GM21576 (cell line): ENCODE data around the gene PHC2.
"Not testable (repeated sequence)": the region's sequence is repeated elsewhere in the genome, so short reads cannot be mapped to it uniquely, and the experiment has no call there.

Experiments
- ATAC-seq: cut with Tn5 transposase; IDR thresholded peaks from one replicate; pipeline ENCODE4 v1.9.1; 2021; ENCODE audit warnings: mild to moderate bottlenecking, moderate library complexity; ENCODE audit not compliant: unreplicated experiment

Gene PHC2

DNA sequence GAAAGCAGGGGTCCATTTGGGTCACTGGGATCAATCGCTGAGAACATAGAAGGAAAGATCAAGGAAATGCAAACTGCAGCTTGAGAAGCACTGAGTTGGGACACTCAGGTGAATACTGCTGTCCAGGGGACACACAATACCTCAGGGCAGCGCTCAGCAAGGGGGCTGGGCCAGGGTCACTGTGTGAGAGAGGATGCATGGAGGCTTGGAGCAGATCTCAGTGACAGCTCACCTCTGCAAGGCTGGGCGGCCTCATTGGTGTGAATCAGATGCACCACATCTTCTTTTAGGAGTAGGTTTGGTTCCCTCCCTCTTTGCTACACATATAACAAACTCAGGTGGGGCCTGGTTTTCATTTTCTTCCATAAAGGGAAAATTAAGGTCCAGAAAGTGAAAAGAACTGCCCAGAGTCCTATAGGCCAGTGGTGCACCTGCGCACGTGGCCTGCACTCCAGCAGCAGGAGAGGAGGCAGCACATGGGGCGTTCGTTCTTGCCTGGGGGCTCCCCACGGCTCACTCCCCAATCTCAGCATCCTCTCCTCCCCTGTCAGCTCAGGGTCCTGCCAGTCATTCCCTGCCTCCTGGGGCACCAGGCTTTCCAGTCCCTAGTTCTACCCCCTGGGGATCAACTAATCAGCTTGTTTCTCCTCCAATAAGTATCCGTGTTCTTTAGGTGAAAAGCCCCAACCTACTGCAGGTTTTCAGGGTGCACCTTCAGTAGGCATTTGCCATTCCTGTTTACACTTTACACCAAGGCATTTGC lies 111.5 kb downstream of the PHC2 start:
- no peak for ATAC-seq

DNA sequence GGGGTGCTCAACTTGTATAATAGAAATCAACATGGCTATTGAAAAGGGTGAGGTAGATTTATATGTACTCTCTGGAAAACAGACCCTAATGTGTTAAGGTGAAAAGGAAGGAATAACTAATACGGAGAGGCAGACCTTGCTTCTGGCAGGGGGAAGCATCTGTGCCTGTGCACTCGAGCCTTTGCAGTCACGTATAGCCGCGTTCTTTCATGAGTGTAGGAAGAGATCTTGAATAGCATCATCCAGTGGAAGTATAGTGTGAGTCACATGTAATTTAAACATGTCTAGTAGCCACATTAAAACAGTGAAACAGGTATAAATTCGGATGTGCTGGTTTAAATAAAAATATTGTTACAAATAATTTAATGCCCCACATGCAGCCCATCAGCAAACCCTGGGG lies 112.9 kb downstream of the PHC2 start:
- no peak for ATAC-seq

DNA sequence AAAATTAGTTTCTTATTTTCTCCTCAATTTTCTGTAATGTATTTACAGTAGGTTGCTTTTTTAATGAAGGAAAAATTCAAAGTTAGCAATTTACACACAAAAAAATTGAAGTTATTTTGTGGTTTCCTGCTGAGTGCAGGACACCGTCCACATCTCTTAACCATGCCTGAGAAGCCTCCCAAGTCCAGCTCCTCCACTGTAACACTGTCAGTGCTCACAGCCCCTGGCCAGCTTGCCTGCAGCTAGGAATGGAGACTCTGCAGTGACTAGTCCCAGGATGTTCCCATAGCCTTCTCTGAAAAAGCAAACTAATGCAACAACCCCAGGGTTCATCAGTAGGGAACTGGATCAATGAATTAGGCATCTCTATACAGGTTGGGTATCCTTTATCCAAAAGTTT lies 113.5 kb downstream of the PHC2 start:
- ATAC-seq = no peak

DNA sequence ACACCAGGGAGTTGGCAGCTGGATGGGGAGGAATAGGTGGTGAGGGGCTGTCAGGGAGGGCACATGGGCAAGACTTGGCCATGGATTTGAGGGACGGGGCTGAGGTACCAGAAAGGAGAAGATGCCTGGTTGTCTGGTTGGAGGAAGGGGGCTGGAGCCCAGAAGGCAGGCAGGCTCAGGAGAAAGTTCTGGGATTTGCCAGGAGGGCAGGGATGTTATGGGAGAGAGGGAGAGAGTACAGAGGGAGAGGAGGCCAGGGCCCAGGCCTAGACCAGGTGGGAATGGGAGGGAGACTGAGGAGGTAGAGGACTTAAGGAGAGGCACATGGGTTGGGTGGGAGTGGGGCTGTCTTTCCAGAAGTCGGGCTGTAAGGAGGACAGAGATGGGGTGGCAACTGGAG lies 114.3 kb downstream of the PHC2 start:
- ATAC-seq = no peak

DNA sequence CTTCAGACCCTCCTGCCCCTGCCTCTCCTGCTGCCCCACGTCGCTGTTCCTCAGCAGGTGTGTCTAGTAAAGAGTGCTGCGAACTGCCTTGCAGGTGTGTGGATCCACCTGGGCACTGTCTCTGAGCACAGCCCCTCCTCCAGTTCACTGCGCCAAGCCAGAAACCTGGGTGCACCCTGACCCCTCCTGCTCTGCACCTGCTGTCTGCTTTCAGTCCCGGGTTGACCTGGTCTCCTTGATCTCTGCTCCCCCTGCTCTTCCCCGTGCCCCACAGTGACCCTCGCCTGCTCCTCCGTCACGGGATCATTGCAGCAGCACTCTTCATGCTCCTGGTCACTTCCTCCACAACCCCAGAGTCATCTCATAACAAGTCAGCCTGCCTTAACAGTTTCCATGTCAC lies 116.5 kb downstream of the PHC2 start:
- no peak for ATAC-seq

DNA sequence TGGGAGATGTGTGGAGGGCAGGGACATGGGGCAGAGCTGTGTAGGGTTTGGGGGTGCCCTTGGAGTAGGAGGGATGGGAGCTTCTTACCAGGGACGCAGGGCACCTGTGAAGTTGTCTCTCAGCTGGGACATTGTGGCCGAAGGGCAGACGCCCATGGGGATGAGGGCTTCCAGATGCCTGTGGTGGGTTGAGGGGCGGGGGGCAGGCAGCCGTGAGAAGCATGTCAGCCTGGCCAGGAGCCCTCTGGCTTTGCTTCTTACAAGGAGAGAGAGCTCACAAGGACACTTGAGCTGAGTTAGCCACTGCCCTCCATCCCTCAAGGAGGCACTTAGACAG lies 118.5 kb downstream of the PHC2 start:
- no peak for ATAC-seq

DNA sequence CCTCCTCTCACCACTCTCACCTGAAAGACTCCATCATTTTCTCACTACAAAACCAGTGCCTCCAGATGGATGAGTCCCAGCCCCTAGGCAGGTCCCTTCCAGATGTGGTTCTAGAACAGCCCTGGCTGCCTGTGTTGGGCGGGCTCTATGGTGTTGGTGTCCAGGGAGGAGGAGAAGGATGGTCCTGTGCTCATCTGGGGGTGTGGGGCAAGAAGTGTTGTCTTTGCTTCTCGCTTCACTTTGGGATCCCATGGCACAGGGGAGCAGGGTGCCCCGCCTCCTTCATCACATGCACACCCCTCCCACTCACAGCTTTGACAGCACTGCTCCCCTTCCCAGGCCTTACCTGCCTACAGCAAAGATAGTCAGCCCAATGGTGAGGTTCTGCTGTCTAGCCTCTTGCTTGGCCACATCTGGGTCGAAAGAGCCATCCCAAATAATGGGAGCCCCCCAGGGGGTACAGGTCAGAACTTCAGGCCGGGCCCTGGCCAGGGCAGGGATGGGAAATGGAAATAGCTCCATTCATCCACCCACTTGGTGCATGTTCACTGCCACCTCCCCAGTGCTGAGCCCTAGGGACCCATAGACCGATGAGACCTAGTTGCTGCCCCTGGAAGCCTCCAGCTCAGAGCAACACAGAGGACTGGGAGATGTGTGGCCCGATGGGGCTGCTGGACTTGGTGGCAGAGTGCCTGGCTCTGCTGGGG lies 119.0 kb downstream of the PHC2 start:
- no peak for ATAC-seq

DNA sequence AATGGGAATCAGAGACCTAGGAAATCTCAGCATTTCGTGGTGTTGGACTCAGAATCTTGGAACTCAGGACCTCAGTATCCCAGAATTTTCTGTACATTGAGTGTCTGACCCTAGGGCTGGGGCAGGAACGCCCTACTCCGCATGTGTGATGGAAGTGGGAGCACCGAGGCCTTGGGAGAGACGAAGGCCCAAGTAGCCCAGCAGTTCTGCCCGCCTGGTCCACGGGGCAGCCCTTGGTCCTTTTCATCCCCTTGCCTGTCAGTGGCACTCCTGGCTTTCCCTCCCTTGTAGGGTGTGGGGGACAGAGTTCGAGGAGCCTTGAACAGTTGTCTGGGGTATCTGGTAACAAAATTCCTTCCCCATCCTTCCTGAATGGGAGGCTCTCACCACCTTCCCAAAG lies 120.2 kb downstream of the PHC2 start:
- ATAC-seq = no peak

DNA sequence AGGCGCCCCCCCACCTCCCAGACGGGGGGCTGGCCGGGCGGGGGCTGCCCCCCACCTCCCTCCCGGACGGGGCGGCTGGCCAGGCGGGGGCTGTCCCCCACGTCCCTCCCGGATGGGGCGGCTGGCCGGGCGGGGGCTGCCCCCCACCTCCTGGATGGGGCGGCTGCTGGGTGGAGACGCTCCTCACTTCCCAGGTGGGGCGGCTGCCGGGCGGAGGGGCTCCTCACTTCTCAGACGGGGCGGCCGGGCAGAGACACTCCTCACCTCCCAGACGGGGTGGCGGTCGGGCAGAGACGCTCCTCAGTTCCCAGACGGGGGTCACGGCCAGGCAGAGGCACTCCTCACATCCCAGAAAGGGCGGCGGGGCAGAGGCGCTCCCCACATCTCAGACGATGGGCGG lies 121.5 kb downstream of the PHC2 start:
- not testable (repeated sequence) for ATAC-seq

DNA sequence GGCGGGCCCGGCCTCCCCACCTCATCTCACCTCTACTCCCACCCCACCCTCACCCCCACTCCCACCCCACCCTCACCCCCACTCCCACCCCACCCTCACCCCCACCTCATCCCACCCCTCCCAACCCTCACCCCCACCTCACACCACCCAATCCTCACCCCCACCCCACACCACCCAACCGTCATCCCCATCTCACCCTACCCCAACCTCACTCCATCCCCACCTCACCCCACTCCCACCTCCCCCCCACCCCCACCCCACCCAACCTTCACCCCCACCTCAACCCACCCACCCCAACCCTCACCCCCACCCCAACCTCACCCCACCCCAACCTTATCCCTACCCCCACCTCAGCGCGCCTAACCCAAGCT lies 123.4 kb downstream of the PHC2 start:
- no peak for ATAC-seq

DNA sequence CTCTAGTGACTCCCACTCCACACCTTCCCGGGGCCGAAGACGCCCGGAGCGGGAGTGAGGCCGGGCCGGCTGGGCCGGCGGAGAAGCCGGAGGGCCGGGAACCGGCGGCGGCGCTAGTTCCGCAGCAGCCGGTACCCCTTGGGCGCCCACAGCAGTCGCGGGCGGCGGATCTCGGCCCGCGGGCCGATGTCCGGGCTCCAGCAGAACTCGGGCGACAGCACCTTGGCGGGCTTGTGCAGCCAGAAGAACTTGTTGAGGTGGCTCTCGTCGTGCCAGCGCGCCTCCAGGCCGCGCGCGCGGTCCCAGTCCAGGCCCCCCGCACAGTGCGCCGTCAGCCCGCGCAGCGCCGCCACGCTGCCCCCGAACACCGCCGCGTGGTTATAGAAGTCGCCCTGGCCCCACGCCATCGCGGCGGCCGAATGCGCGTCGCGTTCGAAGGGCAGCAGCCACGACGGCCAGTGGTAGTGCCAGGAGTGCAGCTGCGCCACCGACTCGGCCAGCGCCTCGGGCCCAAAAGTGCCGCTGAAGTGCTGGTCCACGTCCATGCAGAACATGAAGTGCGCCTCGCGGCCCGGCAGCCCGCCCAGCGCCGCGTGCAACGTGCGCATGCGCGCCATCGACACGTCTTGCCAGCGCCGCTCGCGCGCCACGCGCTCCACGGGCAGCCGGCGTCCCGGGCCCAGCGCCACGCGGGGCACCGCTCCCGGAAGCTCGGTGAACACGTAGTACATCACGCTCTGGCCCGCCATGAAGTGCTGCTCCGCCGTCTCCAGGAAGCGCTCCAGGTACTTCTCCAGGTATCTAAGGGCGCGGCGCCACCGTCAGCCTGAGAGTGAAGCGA lies 124.0 kb downstream of the PHC2 start:
- no peak for ATAC-seq

DNA sequence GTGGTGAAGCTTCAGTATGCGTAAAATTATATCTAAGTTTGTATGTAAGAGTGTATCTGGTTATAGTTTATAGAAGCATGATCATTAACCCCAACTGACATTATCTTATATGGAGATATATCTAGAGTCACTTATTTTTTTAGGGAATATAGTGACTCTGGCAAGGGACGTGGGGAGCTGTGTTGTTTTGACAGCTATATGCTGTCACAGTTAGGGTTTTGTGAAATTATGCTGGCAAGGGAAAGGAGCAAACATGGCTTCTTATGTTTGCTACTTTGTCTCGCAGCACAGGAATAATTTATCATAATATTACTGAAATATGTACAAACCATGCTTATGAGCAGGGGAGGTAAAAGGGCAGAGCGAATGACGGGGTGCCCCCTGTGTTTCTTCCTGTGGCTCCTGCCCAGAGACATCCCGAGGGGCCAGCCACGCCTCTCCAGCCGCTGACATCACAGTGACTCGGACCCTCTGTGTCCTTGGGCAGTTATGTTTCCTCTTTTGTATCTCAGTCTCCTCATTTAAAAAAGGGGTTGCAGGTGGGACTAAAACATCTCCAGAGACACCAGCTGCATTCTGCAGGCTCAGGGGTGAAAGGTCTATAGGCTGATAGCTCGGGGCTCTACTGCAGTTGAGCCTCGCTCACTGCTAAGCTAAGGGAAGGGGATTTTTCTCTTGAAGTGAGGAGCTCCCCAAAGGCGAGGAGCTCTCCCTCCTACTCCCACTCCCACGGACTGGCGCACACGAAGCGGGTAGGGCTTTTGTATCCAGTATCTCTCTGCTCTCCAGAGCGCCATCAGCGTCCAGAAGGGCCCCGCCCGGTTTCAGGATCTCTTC lies 124.9 kb downstream of the PHC2 start:
- no peak for ATAC-seq

DNA sequence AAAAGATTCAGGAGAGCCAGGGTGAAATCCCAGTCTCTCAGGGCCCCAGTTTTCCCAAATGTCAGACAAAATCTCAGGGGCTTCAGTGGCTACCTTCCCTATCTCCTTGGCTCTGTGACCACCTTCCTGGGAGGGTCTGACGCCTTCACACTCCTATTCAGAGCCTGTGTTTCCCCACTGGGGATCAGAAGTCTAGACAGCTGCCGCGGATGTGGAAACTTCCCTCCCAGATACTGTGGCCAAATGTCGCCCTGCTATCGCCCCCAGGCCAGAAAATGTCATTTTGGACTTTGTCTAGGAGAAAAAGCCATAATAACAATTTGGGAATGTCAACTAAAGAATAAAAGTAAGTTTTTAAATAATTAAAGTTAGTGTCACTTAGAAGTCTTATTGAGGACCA lies 125.9 kb downstream of the PHC2 start:
- no peak for ATAC-seq

DNA sequence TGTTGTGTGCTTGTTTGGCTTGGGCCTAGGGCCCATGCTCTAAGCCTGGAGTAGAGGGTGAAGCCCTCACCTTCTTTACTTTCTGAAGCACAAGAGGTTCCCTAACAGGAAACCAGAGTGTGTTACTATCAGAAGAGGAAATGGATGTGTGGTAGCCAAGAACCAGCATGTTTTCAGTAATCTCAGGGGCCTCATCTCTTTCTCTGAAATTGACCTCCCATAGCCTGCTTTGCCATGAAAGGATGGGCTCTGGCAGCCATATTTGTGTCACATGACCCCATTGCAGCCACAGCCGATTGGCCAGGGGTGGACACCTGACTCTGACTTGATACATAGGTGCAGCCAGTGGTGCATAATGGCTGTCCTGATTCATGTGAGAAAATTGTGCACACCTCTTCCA lies 128.6 kb downstream of the PHC2 start:
- no peak for ATAC-seq

DNA sequence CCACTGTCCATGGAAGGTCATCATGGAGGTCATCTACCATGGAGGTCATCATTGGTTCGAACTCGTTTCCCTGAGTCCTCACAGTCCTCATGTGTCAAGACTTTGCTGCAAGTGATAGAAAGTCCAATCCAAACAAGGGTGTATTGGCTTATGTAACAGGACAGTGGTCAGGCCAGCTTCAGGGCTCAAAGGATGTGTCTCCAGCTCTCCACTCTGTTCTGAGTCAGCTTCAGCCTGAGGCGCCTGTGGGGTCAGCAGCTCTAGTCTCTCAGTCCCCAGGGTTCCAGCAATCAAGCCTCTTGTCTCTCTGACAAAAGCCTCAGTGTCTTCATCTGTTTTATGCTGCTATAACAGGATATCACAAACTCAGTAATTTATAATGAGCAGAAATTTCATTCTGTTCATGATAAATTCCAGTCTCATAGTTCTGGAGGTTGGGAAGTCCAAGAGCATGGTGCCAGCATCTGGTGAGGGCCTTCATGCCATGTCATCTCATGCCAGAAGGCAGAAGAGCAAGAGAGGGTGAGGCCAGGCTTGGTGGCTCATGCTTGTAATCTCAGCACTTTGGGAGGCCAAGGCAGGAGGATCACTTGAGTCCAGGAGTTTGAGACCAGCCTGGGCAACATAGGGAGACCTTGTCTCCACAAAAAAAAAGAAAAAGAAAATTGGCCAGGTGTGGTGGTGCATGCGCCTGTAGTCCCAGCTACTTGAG lies 129.5 kb downstream of the PHC2 start:
- no peak for ATAC-seq

DNA sequence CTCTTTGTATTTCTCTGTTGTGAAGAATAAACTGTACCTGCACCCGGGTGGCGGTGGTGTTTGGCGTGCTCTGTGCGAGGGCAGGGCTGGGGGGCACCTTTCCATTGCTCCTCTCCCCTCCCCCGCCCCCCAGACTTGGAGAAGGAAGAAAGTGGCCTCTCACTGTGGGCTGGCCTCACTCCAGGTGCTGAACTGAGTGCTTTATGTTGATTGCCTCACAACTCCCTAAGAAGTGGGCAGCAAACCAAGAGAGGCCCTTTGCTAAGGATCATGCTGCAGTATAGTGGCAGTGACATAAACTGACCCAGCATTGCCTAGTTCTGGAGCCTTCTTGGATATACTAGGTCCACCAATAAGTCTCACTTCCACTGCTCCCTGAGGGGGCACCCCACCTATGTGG lies 130.2 kb downstream of the PHC2 start:
- ATAC-seq = no peak

DNA sequence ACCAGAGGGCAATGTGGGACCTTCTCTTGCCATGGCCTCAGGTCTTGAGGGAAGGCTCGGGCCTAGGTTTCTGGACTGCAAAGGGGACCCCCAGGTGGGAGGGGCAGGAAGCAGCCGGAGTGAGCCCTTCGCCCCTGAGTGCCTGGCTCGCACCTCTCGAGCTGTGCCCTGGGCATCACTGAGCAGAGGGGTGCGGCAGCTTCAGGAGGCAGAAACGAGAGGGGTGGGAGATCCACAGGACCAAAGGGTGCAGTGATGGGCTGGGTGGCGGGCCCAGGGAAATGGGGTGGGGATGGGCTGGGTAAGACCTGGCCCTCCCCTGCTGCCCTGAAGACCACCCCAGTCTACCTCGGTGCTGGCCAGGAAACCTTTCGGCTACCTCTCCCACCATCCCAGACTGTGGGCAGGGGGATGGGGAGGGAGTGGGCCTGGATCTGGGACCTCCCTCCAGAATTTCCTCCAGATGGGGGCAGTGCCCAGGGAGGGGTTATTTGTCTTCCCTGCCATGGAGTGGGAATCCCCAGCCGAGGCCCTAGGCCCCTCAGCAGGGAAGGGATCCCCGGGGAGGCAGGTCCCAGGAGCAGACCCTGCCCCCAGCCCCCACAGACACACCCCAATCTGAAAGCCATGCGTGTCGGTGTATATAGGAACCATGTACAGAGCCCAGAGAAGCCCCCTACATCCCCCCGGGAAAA lies 131.3 kb downstream of the PHC2 start:
- ATAC-seq = no peak

DNA sequence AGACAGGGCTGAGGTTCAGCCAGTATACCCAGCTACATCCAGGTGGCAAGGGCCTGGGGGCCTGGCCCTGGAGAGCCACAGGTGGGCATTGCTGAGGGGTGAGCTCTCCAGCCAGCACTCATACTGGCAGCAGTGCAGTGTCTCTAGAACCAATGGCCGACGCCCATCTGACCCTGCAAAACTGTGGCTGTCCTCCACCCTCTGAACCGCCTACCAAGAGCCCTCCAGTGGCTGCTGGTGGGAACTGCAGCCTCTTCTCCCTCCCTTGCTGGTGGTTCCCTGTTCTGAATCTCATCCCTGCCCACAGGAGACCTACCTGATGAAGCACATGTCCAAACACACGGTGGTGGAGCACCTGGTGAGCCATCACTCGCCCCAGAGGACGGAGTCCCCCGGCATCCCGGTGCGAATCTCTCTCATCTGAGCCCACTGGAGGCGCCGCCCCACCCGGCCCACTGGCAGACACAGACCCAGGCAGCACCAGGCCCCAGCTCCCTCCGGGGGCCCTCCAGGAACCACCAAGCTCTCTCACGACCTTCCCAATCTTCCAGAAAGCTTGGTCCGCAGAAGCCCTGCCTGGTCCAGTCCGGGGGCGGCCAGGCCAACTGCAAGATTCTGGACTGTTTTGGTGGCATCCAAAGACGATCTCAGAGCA lies 132.1 kb downstream of the PHC2 start:
- peak; percentile 51 for ATAC-seq

DNA sequence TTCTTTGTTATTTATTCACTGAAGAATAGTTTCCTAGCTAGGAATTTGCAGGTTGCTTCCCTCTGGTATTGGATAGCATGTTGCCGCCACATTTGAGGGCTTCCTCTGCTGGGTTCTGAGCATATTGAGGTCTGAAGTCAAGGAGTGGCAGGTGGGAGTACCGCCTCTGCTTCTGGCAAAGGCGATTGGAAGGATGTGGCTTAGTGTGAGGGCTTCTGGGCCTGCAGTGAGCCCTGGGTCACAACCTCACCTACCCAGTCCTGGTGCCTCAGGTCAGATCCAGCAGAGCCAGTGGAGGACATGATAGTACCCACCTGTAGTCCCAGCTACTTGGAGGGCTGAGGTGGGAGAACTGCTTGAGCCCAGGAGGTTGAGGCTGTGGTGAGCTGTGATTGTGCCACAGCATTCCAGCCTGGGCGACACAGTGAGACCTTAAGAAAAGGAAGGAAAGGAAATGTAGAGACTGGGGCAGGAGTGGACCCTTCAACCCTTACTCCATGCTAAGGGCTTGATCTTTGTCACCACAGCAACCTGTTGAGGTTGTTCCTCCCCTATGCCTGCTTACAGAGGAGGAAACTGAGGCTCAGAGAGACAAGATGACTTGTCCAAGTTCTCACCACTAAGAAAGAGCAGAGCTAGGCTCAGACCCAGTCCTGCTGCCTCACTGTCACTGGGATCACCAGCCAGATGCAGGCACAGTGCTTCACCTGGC lies 132.8 kb downstream of the PHC2 start:
- no peak for ATAC-seq
